HEK293T (cell line): ENCODE data around the gene PBX4.

ENCODE experiments used
- CTCF ChIA-PET: fragments of 350-600 bp; formaldehyde crosslinking; extraction: SDS; loops from one replicate; lab custom pipeline; 2021; ENCODE audit warnings: antibody characterized with exemption, inconsistent platforms; lab: Yijun Ruan, JAX
- POLR2A ChIA-PET: fragments of 350-600 bp; formaldehyde crosslinking; extraction: SDS; loops from one replicate; lab custom pipeline; 2020; ENCODE audit warnings: antibody characterized with exemption, inconsistent platforms; lab: Yijun Ruan, JAX
- DNase-seq: peaks from one replicate; pipeline ENCODE4 v3.0.0; 2012; ENCODE audit warnings: mixed read lengths; ENCODE audit errors: extremely low spot score
- ARNT ChIP-seq: fragments of 450-650 bp; IDR thresholded peaks from 2 replicates; pipeline ENCODE4 v1.6.1; 2017; ENCODE audit warnings: mild to moderate bottlenecking
- BHLHE40 ChIP-seq: fragments of 450-650 bp; IDR thresholded peaks from 2 replicates; pipeline ENCODE4 v1.6.1; 2016; ENCODE audit warnings: mild to moderate bottlenecking, moderate library complexity, borderline replicate concordance
- CTBP1 ChIP-seq: fragments of 450-650 bp; IDR thresholded peaks from 2 replicates; pipeline ENCODE4 v1.6.1; 2016; ENCODE audit warnings: borderline replicate concordance
- ELF4 ChIP-seq: fragments of 450-650 bp; IDR thresholded peaks from 2 replicates; pipeline ENCODE4 v1.6.1; 2017; ENCODE audit warnings: antibody characterized with exemption
- FOXA1 ChIP-seq: fragments of 450-650 bp; IDR thresholded peaks from 2 replicates; pipeline ENCODE4 v1.6.1; 2016; ENCODE audit warnings: mild to moderate bottlenecking
- FOXK2 ChIP-seq: fragments of 450-650 bp; IDR thresholded peaks from 2 replicates; pipeline ENCODE4 v1.6.1; 2016; ENCODE audit warnings: mild to moderate bottlenecking
- FOXM1 ChIP-seq: fragments of 450-650 bp; IDR thresholded peaks from 2 replicates; pipeline ENCODE4 v1.6.1; 2017; ENCODE audit warnings: mild to moderate bottlenecking, borderline replicate concordance
- HDGF ChIP-seq: fragments of 450-650 bp; IDR thresholded peaks from 2 replicates; pipeline ENCODE4 v1.6.1; 2017; ENCODE audit warnings: antibody characterized with exemption, borderline replicate concordance
- L3MBTL2 ChIP-seq: fragments of 450-650 bp; conservative IDR thresholded peaks from 2 replicates; pipeline ENCODE4 v1.6.1; 2016; ENCODE audit warnings: mild to moderate bottlenecking
- LEF1 ChIP-seq: fragments of 450-650 bp; IDR thresholded peaks from 2 replicates; pipeline ENCODE4 v1.6.1; 2017; ENCODE audit warnings: mild to moderate bottlenecking, borderline replicate concordance
- NFRKB ChIP-seq: fragments of 450-650 bp; IDR thresholded peaks from 2 replicates; pipeline ENCODE4 v1.6.1; 2016; ENCODE audit warnings: mild to moderate bottlenecking, moderate library complexity
- PKNOX1 ChIP-seq: fragments of 450-650 bp; IDR thresholded peaks from 2 replicates; pipeline ENCODE4 v1.6.1; 2016
- SP1 ChIP-seq: fragments of 450-650 bp; IDR thresholded peaks from 2 replicates; pipeline ENCODE4 v1.6.1; 2017
- SUZ12 ChIP-seq: fragments of 450-650 bp; IDR thresholded peaks from 2 replicates; pipeline ENCODE4 v1.6.1; 2016; ENCODE audit warnings: mild to moderate bottlenecking
- TARDBP ChIP-seq: fragments of 450-650 bp; IDR thresholded peaks from 2 replicates; pipeline ENCODE4 v1.6.1; 2016
- ZNF384 ChIP-seq: fragments of 450-650 bp; IDR thresholded peaks from 2 replicates; pipeline ENCODE4 v1.6.1; 2016

The PBX4 gene

GRCh38 chr19:19650331-19650730 is 31.8 kb upstream of the PBX4 start:
- no peak for DNase-seq
- CTCF ChIA-PET: no interaction called here
- TF ChIP-seq FOXM1: no peak
- no peak for TF ChIP-seq SP1
- no peak for TF ChIP-seq FOXA1
- no peak for TF ChIP-seq TARDBP
- no peak for TF ChIP-seq ARNT
- TF ChIP-seq FOXK2: no peak
- TF ChIP-seq ELF4: no peak
- TF ChIP-seq CTBP1: no peak
- TF ChIP-seq PKNOX1: no peak
- TF ChIP-seq L3MBTL2: no peak
- POLR2A ChIA-PET: interaction anchor here (2.1 kb wide), 1 partner anchor 12 kb away, joined by 7 read pairs; no protein-coding TSS in a partner anchor

GRCh38 chr19:19649580-19649995 is 31.1 kb upstream of the PBX4 start:
- no peak for DNase-seq
- POLR2A ChIA-PET: no interaction called here
- TF ChIP-seq ELF4 (no peak), CTBP1 (no peak), TARDBP (no peak), BHLHE40 (no peak), ARNT (no peak), FOXM1 (no peak), LEF1 (no peak), L3MBTL2 (no peak), SP1 (no peak), NFRKB (no peak), FOXA1 (no peak), FOXK2 (no peak), SUZ12 (no peak)
- CTCF ChIA-PET: interaction anchor here (1.3 kb wide), 1 partner anchor 95 kb away, joined by 5 read pairs; no protein-coding TSS in a partner anchor

- DNase-seq: no peak
- ChIA-PET POLR2A (no interaction called here), CTCF (interaction anchor here (1.3 kb wide), 1 partner anchor 95 kb away, joined by 5 read pairs; no protein-coding TSS in a partner anchor)
- TF ChIP-seq L3MBTL2: no peak
- no peak for TF ChIP-seq TARDBP
- no peak for TF ChIP-seq LEF1
- no peak for TF ChIP-seq PKNOX1
- TF ChIP-seq FOXK2: no peak
- no peak for TF ChIP-seq SP1
- no peak for TF ChIP-seq HDGF
Observed at GRCh38 chr19:19649155-19649554, 30.7 kb upstream of the PBX4 start.

GRCh38 chr19:19647037-19647835 is 28.7 kb upstream of the PBX4 start:
- no peak for DNase-seq
- POLR2A ChIA-PET: no interaction called here
- CTCF ChIA-PET: no interaction called here
- TF ChIP-seq BHLHE40 (no peak), PKNOX1 (no peak), ARNT (no peak), FOXM1 (no peak), CTBP1 (no peak), ZNF384 (no peak), L3MBTL2 (no peak)

GRCh38 chr19:19645233-19645870 is 26.9 kb upstream of the PBX4 start:
- TF ChIP-seq TARDBP (no peak), ARNT (no peak), NFRKB (no peak), SP1 (no peak), FOXA1 (no peak), HDGF (no peak), SUZ12 (no peak), LEF1 (no peak), ZNF384 (no peak), FOXM1 (no peak), ELF4 (no peak)
- no peak for DNase-seq
- ChIA-PET POLR2A (interaction anchor here (1.3 kb wide), 1 partner anchor 13 kb away, joined by 3 read pairs; no protein-coding TSS in a partner anchor), CTCF (interaction anchor here (1.9 kb wide), 1 partner anchor 92 kb away, joined by 4 read pairs; no protein-coding TSS in a partner anchor)

- POLR2A ChIA-PET: no interaction called here
- TF ChIP-seq CTBP1 (no peak), FOXK2 (no peak), BHLHE40 (no peak)
- CTCF ChIA-PET: interaction anchor here (0.7 to 1.9 kb wide), 5 partner anchors 8 to 114 kb away, joined by 3 to 6 read pairs (median 5); no protein-coding TSS in a partner anchor
- no peak for DNase-seq
Observed at GRCh38 chr19:19644054-19644388, 25.5 kb upstream of the PBX4 start.
